ENCODE data around the gene NKX2-8.

DNA sequence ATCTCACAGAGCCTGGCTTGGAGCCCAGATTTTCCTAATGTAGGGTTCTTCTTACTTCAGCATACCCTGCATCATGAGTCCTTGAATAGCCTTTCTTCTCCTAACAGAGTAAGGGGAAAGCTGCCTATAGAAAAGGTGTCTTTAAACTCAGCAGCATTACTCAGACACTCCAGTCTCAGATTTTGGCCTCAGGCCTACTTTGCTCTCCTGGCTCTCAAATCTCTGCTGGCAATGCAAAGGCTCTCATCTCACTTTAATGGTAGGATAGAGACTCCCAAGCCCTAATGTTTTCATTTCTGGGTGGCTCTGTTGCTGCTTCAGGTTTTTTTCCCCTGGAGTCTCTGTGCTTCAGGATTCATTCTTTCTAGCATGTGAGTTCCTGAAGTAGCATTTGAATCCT is 9.1 kb upstream of the NKX2-8 start:
- TF ChIP-seq, protein P1, sequence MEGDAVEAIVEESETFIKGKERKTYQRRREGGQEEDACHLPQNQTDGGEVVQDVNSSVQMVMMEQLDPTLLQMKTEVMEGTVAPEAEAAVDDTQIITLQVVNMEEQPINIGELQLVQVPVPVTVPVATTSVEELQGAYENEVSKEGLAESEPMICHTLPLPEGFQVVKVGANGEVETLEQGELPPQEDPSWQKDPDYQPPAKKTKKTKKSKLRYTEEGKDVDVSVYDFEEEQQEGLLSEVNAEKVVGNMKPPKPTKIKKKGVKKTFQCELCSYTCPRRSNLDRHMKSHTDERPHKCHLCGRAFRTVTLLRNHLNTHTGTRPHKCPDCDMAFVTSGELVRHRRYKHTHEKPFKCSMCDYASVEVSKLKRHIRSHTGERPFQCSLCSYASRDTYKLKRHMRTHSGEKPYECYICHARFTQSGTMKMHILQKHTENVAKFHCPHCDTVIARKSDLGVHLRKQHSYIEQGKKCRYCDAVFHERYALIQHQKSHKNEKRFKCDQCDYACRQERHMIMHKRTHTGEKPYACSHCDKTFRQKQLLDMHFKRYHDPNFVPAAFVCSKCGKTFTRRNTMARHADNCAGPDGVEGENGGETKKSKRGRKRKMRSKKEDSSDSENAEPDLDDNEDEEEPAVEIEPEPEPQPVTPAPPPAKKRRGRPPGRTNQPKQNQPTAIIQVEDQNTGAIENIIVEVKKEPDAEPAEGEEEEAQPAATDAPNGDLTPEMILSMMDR (IDR thresholded peaks at IDR 0.05), result no peak
- TF ChIP-seq POLR2A (IDR thresholded peaks at IDR 0.05), result no peak
- TF ChIP-seq EP300 (IDR thresholded peaks at IDR 0.05), result no peak
